Small intestine (tissue), 7 donors: ENCODE results near the gene LRMDA. TPM values are rescaled to one million over a fixed set of nuclear protein-coding genes. Genes with fewer than 3 reads are reported as not detected.

Experiments
- DNase-seq, 2 donors: peaks; one replicate each; pipeline versions ENCODE4 v3.0.0 to v3.0.0-alpha.2; 2013
- FAIRE-seq: peaks from 2 replicates; lab custom pipeline; 2012; peaks lifted over from hg19 to GRCh38; lab: Jason Lieb, UNC
- H3K27ac ChIP-seq, 3 donors: one replicate each; pipeline ENCODE4 v1.5.1; 2013; ENCODE audit warnings: low read length in 2 of 3, mild to moderate bottlenecking in 2 of 3, control low read depth in 1 of 3, inconsistent platforms in 1 of 3, low read depth in 1 of 3, moderate library complexity in 1 of 3
- H3K27me3 ChIP-seq, 3 donors: one replicate each; pipeline ENCODE4 v1.6.1; 2013; ENCODE audit warnings: low read length in 3 of 3, inconsistent platforms in 1 of 3; ENCODE audit not compliant: control insufficient read depth in 3 of 3, insufficient read depth in 3 of 3
- H3K36me3 ChIP-seq, 3 donors: one replicate each; pipeline ENCODE4 v1.6.1; 2013; ENCODE audit warnings: low read length in 3 of 3, inconsistent platforms in 1 of 3, low read depth in 1 of 3, mild to moderate bottlenecking in 1 of 3, moderate library complexity in 1 of 3; ENCODE audit not compliant: control insufficient read depth in 3 of 3, insufficient read depth in 2 of 3
- H3K4me1 ChIP-seq, 3 donors: one replicate each; pipeline ENCODE4 v1.6.1; 2013; ENCODE audit warnings: low read length in 2 of 3, inconsistent platforms in 1 of 3, low read depth in 1 of 3, mild to moderate bottlenecking in 1 of 3, moderate library complexity in 1 of 3; ENCODE audit not compliant: control insufficient read depth in 3 of 3, insufficient read depth in 2 of 3
- H3K4me3 ChIP-seq, 3 donors: one replicate each; pipeline ENCODE4 v1.5.1; 2013; ENCODE audit warnings: low read length in 3 of 3, control low read depth in 1 of 3, inconsistent platforms in 1 of 3, low read depth in 1 of 3, mild to moderate bottlenecking in 1 of 3, moderate library complexity in 1 of 3
- H3K9me3 ChIP-seq, 2 donors: one replicate each; pipeline ENCODE4 v1.6.1; 2013; ENCODE audit warnings: low read depth in 1 of 2, low read length in 1 of 2; ENCODE audit not compliant: control insufficient read depth in 2 of 2, insufficient read depth in 1 of 2
- WGBS, 3 donors: extraction: QIAGEN DNeasy Blood & Tissue Kit; methylation state at CpG; one replicate each; pipeline ENCODE4 v1.1.7; 2013; 5-methylcytosine and 5-hydroxymethylcytosine counted together
- polyA plus RNA-seq, 4 donors: library from polyadenylated mRNA; stranded (reverse) in 3 of 4; unstranded in 1 of 4; fragments of 200-250 nt in 3 of 4; fragments of 120-200 nt in 1 of 4; gene quantifications; one replicate each; pipeline versions ENCODE4 v1.2.1 to v1.2.3, GENCODE V29; 2013
- donor health status: healthy with polysubstance abuse.
- donor health status: control.
- donor health status: control.
- donor health status: Bipolar disorder and iron deficiency.
- donor health status: healthy.

The LRMDA gene
- polyA plus RNA-seq, 4 donors, result 5.6 to 16.2 (median 6.0) TPM; not detected in 1

GRCh38 chr10:75555323-75555722 is 123.9 kb downstream of the LRMDA start:
- FAIRE-seq, result no peak
- Histone ChIP-seq H3K27ac (no peak overlapping the region), H3K4me1 (no peaks in the 10 kb centered on the region), H3K4me3 (no peak overlapping the region), H3K9me3 (peaks cover 0 to 8% of the 10 kb centered on the region in 2 donors), H3K36me3 (no peaks in the 10 kb centered on the region), H3K27me3 (no peaks in the 10 kb centered on the region)
- DNase-seq, result no peak

- no peak for DNase-seq
- WGBS, 3 donors, result 41 to 61% (median 47%) methylated on average over 2 of the region's 2 CpGs
- H3K36me3 ChIP-seq, result no peaks in the 10 kb centered on the region
- H3K9me3 ChIP-seq, result peaks cover 0 to 8% of the 10 kb centered on the region in 2 donors
- H3K4me3 ChIP-seq, result no peak overlapping the region
- no peak overlapping the region for H3K27ac ChIP-seq
- no peaks in the 10 kb centered on the region for H3K27me3 ChIP-seq
- H3K4me1 ChIP-seq, result no peaks in the 10 kb centered on the region
- no peak for FAIRE-seq
Observed at GRCh38 chr10:75556320-75556719, 124.9 kb downstream of the LRMDA start.

- peak in 1 of 2 donors; percentile 9 for DNase-seq
- FAIRE-seq, result no peak
- Histone ChIP-seq H3K9me3 (peaks cover 0 to 16% of the 10 kb centered on the region in 2 donors), H3K27ac (no peak overlapping the region), H3K27me3 (no peaks in the 10 kb centered on the region), H3K4me3 (no peak overlapping the region), H3K4me1 (no peaks in the 10 kb centered on the region), H3K36me3 (no peaks in the 10 kb centered on the region)
- 59 to 78% (median 61%) methylated on average over 5 of the region's 5 CpGs for WGBS, 3 donors
Observed at GRCh38 chr10:75565286-75566251, 134.1 kb downstream of the LRMDA start.

- FAIRE-seq, result no peak
- WGBS, 3 donors, result 64 to 90% (median 84%) methylated on average over 1 of the region's 1 CpG
- H3K27ac ChIP-seq, result no peak overlapping the region
Observed at GRCh38 chr10:75568450-75569130, 137.2 kb downstream of the LRMDA start.

GRCh38 chr10:75569506-75569905 is 138.1 kb downstream of the LRMDA start:
- no peaks in the 10 kb centered on the region for H3K4me1 ChIP-seq
- FAIRE-seq (no peak), DNase-seq (no peak)
- peaks cover 0 to 23% of the 10 kb centered on the region in 2 donors for H3K9me3 ChIP-seq
- no peaks in the 10 kb centered on the region for H3K36me3 ChIP-seq
- no peak overlapping the region for H3K4me3 ChIP-seq
- H3K27ac ChIP-seq, result no peak overlapping the region
- 42 to 48% (median 42%) methylated on average over 1 of the region's 1 CpG for WGBS, 3 donors
- H3K27me3 ChIP-seq, result no peaks in the 10 kb centered on the region

More at GRCh38 chr10:75568450-75569130, 137.2 kb downstream of the LRMDA start:
- Histone ChIP-seq H3K4me3 (no peak overlapping the region), H3K4me1 (no peaks in the 10 kb centered on the region), H3K9me3 (peaks cover 0 to 28% of the 10 kb centered on the region in 2 donors), H3K27me3 (no peaks in the 10 kb centered on the region), H3K36me3 (no peaks in the 10 kb centered on the region)
- no peak for DNase-seq

- H3K27ac ChIP-seq, result no peak overlapping the region
- H3K27me3 ChIP-seq, result no peaks in the 10 kb centered on the region
- DNase-seq (no peak), FAIRE-seq (no peak)
- 87 to 91% (median 88%) methylated on average over 2 of the region's 2 CpGs for WGBS, 3 donors
- H3K36me3 ChIP-seq, result no peaks in the 10 kb centered on the region
- peaks cover 0 to 12% of the 10 kb centered on the region in 2 donors for H3K9me3 ChIP-seq
- no peak overlapping the region for H3K4me3 ChIP-seq
- H3K4me1 ChIP-seq, result no peaks in the 10 kb centered on the region
Observed at GRCh38 chr10:75572478-75572877, 141.1 kb downstream of the LRMDA start.

GRCh38 chr10:75575940-75576339 is 144.5 kb downstream of the LRMDA start:
- Histone ChIP-seq H3K27ac (no peak overlapping the region), H3K4me3 (no peak overlapping the region), H3K36me3 (no peaks in the 10 kb centered on the region), H3K9me3 (peaks cover 0 to 14% of the 10 kb centered on the region in 2 donors), H3K4me1 (no peaks in the 10 kb centered on the region), H3K27me3 (no peaks in the 10 kb centered on the region)
- DNase-seq (no peak), FAIRE-seq (no peak)
- 67 to 86% (median 85%) methylated on average over 4 of the region's 4 CpGs for WGBS, 3 donors

- WGBS, 3 donors, result 81 to 100% (median 95%) methylated on average over 1 of the region's 1 CpG
- no peaks in the 10 kb centered on the region for H3K36me3 ChIP-seq
- DNase-seq, result no peak
- H3K27me3 ChIP-seq, result no peaks in the 10 kb centered on the region
- no peak overlapping the region for H3K4me3 ChIP-seq
- no peaks in the 10 kb centered on the region for H3K4me1 ChIP-seq
- H3K27ac ChIP-seq, result no peak overlapping the region
- FAIRE-seq, result no peak
- H3K9me3 ChIP-seq, result peaks cover 1 to 19% of the 10 kb centered on the region in 2 donors
Observed at GRCh38 chr10:75582102-75582501, 150.7 kb downstream of the LRMDA start.
